Pancreas (tissue), 10 donors: Measurements from ENCODE around the gene ACP5. TPM values are rescaled to one million over a fixed set of nuclear protein-coding genes. Genes with fewer than 3 reads are reported as not detected.
A peak's percentile ranks its signal among the peaks of the same experiment; 100 is the strongest.
"Not testable (repeated sequence)": the region's sequence is repeated elsewhere in the genome, so short reads cannot be mapped to it uniquely, and the experiment has no call there.

Source experiments
- ATAC-seq, 4 donors: fragments of 200-7000 bp; cut with Tn5 transposase; one replicate each; pipeline versions ENCODE4 v1.8.0 to v1.9.1; 2020; ENCODE audit warnings: mild to moderate bottlenecking in 4 of 4, moderate library complexity in 4 of 4
- DNase-seq, 6 donors: peaks; one replicate each; pipeline ENCODE4 v3.0.0-alpha.2; 2020
- FAIRE-seq: peaks from 2 replicates; lab custom pipeline; 2012; peaks lifted over from hg19 to GRCh38; lab: Jason Lieb, UNC
- H3K27ac ChIP-seq, 4 donors: fragments of 200-600 bp; sonication (generic); 1 replicate in 3 of 4; 2 replicates in 1 of 4; pipeline versions ENCODE4 v1.5.0 to v1.8.0; 2020
- H3K27me3 ChIP-seq, 4 donors: fragments of 200-600 bp; one replicate each; pipeline ENCODE4 v1.8.0; 2021
- H3K36me3 ChIP-seq, 3 donors: fragments of 200-600 bp; sonication (generic) in 1 of 3; one replicate each; pipeline versions ENCODE4 v1.5.0 to v1.8.0; 2020 to 2021
- H3K4me1 ChIP-seq, 3 donors: fragments of 200-600 bp; one replicate each; pipeline ENCODE4 v1.8.0; 2021
- H3K4me3 ChIP-seq, 4 donors: fragments of 200-600 bp; sonication (generic) in 2 of 4; one replicate each; pipeline versions ENCODE4 v1.5.0 to v1.8.0; 2020 to 2021
- H3K9me3 ChIP-seq, 4 donors: fragments of 200-600 bp; one replicate each; pipeline ENCODE4 v1.8.0; 2021
- WGBS, 2 donors: extraction: QIAGEN DNeasy Blood & Tissue Kit; methylation state at CpG; one replicate each; pipeline ENCODE4 v1.1.7; 2013; 5-methylcytosine and 5-hydroxymethylcytosine counted together
- intact Hi-C, 3 donors: fragments of 100-400 bp; cut with DNase I; formaldehyde crosslinking; loops; one replicate each; pipeline versions ENCODE4 v1.11.1 to v1.14.2; 2022
- polyA plus RNA-seq, 2 donors: library from polyadenylated mRNA; stranded (reverse); fragments of 200-250 nt; gene quantifications; one replicate each; pipeline ENCODE4 v1.2.3, GENCODE V29; 2013
- total RNA-seq, 6 donors: library from RNA; stranded (reverse); fragmentation: NEBNext Ultra II Directional in 4 of 6; extraction: Animal tissue kit (Norgen Biotek cat#: 25700) in 4 of 6; gene quantifications; one replicate each; pipeline versions ENCODE4 v1.2.1 to v1.2.4, GENCODE V29; 2021 to 2023
- TF ChIP-seq, protein P1 (sequence below), 4 donors: fragments of 200-600 bp; sonication (generic) in 3 of 4; IDR thresholded peaks; one replicate each; pipeline versions ENCODE4 v1.5.0 to v1.8.0; 2021; ENCODE audit warnings: antibody characterized with exemption in 4 of 4
- donor health status: healthy with polysubstance abuse.
- donor health status: DM: no; HTN: no; CAD: no; lungs with moderate emphysema.
- donor health status: DM: no; HTN: no; CAD: no.
- donor health status: control.
- donor health status: control.
- donor health status: Bipolar disorder and iron deficiency.
- donor health status: DM: yes; HTN: yes; CAD: no.
- donor health status: DM: no; HTN: no; CAD: no.
- donor health status: DM: no; HTN: no; CAD: no.
- donor health status: DM: yes; HTN: yes; CAD: no.

ACP5 gene
- 10 to 100 TPM in 2 of 6 donors, 1 to 10 TPM in 4; 3.5 to 21.8 (median 7.0) TPM for total RNA-seq
- 10 to 100 TPM in 1 of 2 donors, 1 to 10 TPM in 1; 7.7 to 11.4 TPM for polyA plus RNA-seq

GRCh38 chr19:11577451-11578257 is at the start of gene ACP5:
Gene ACP5, minus strand, starts transcription at chr19:11577645. Its CDS starts 328 bp downstream, at chr19:11577317.
- intact Hi-C loops: loop anchor here in 1 of 3 donors (10.0 kb wide), 1 partner anchor 83 kb away; no protein-coding TSS in a partner anchor
- Histone ChIP-seq H3K9me3 (no peaks in the 10 kb centered on the region), H3K4me1 (peaks cover 0 to 7% (median 0%) of the 10 kb centered on the region in 3 donors), H3K4me3 (peak within 1 kb of the TSS; percentile 8 to 40 (median 28)), H3K36me3 (no peaks in the 10 kb centered on the region), H3K27me3 (no peaks in the 10 kb centered on the region), H3K27ac (peak within 1 kb of the TSS in 1 of 4 donors; percentile 65)
- WGBS, 2 donors: 79 to 87% methylated on average over 18 of the region's 18 CpGs
- DNase-seq: no peak
- peak in 2 of 4 donors; percentile 11 to 12 for ATAC-seq
- TF ChIP-seq, protein P1, sequence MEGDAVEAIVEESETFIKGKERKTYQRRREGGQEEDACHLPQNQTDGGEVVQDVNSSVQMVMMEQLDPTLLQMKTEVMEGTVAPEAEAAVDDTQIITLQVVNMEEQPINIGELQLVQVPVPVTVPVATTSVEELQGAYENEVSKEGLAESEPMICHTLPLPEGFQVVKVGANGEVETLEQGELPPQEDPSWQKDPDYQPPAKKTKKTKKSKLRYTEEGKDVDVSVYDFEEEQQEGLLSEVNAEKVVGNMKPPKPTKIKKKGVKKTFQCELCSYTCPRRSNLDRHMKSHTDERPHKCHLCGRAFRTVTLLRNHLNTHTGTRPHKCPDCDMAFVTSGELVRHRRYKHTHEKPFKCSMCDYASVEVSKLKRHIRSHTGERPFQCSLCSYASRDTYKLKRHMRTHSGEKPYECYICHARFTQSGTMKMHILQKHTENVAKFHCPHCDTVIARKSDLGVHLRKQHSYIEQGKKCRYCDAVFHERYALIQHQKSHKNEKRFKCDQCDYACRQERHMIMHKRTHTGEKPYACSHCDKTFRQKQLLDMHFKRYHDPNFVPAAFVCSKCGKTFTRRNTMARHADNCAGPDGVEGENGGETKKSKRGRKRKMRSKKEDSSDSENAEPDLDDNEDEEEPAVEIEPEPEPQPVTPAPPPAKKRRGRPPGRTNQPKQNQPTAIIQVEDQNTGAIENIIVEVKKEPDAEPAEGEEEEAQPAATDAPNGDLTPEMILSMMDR (IDR thresholded peaks at IDR 0.05): no peak
- no peak for FAIRE-seq

DNA sequence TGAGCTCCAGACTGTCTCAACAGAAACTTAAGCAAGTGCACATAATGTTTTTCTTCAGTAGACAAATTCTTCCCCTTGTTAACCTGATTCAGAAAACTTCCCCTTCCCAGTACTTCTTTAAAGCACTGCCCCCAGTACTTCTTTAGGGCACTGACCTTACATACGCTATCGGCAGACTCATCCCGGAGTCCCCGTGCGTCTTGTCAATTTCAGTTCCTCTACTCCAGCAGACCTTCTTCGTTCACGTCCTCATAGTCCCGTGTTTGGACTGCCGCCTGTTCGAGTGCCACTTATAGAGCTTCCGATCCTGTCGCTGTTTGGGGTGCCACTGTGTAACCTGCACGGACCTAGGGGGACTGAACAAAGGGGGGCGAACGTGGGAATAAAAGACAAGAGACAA is 48.8 kb upstream of the ACP5 start:
- H3K27ac ChIP-seq: no peak overlapping the region
- no peak overlapping the region for H3K4me3 ChIP-seq
- intact Hi-C loops: no loop called here
- 82 to 85% methylated on average over 15 of the region's 15 CpGs for WGBS, 2 donors
- no peaks in the 10 kb centered on the region for H3K9me3 ChIP-seq
- H3K36me3 ChIP-seq: no peaks in the 10 kb centered on the region
- peaks cover 5 to 12% (median 9%) of the 10 kb centered on the region in 3 donors for H3K4me1 ChIP-seq
- ATAC-seq (peak in 1 of 4 donors; percentile 4), FAIRE-seq (no peak), DNase-seq (no peak)
- H3K27me3 ChIP-seq: no peaks in the 10 kb centered on the region
- TF ChIP-seq, protein P1 (IDR thresholded peaks at IDR 0.05): no peak

GRCh38 chr19:11624069-11624463 is 46.6 kb upstream of the ACP5 start:
- peak overlapping the region in 2 of 4 donors; percentile 13 to 28 for H3K27ac ChIP-seq

GRCh38 chr19:11622401-11622800 is 45.0 kb upstream of the ACP5 start:
- Histone ChIP-seq H3K4me1 (peaks cover 5 to 12% (median 9%) of the 10 kb centered on the region in 3 donors), H3K36me3 (peaks cover 0 to 21% (median 7%) of the 10 kb centered on the region in 3 donors)
- ATAC-seq, H3K27ac ChIP-seq, H3K27me3 ChIP-seq, intact Hi-C loops, H3K9me3 ChIP-seq, DNase-seq, H3K4me3 ChIP-seq, FAIRE-seq: not testable (repeated sequence)
- 55 to 62% methylated on average over 3 of the region's 3 CpGs for WGBS, 2 donors

More at GRCh38 chr19:11624069-11624463, 46.6 kb upstream of the ACP5 start:
- Histone ChIP-seq H3K9me3 (no peaks in the 10 kb centered on the region), H3K4me1 (peaks cover 5 to 12% (median 9%) of the 10 kb centered on the region in 3 donors), H3K27me3 (no peaks in the 10 kb centered on the region), H3K36me3 (peaks cover 0 to 17% (median 0%) of the 10 kb centered on the region in 3 donors), H3K4me3 (peak overlapping the region in 2 of 4 donors; percentile 33 to 47)
- ATAC-seq (peak; percentile 46 to 70 (median 54)), DNase-seq (no peak), FAIRE-seq (peak; percentile 57)
- TF ChIP-seq, protein P1 (IDR thresholded peaks at IDR 0.05): no peak
- 17 to 18% methylated on average over 4 of the region's 4 CpGs for WGBS, 2 donors
- intact Hi-C loops: no loop called here

DNA sequence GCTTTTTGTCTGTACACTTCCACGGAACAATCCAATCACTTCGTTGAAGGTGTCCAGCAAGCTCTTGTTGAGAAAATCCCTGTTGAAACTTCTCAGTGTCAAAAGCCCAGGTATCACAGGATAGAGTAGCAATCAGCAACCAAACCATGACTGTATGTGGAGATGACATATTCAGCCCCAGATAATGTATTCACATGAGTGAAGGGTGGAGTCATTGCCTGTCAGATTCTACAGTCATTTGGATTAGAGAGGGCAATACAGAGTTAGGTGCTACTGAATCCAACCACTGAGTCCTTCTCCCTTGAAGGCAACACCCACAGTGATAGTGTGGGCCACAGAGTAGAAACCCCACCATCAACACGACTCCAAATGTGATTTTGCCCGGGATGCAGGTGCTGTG is 43.1 kb upstream of the ACP5 start:
- DNase-seq: no peak
- no peaks in the 10 kb centered on the region for H3K27me3 ChIP-seq
- H3K9me3 ChIP-seq: no peaks in the 10 kb centered on the region
- FAIRE-seq: no peak
- 70 to 72% methylated on average over 4 of the region's 4 CpGs for WGBS, 2 donors
- peaks cover 0 to 40% (median 22%) of the 10 kb centered on the region in 3 donors for H3K36me3 ChIP-seq
- TF ChIP-seq, protein P1 (IDR thresholded peaks at IDR 0.05): no peak
- H3K27ac ChIP-seq: no peak overlapping the region
- intact Hi-C loops: no loop called here
- peaks cover 5 to 12% (median 9%) of the 10 kb centered on the region in 3 donors for H3K4me1 ChIP-seq
- no peak for ATAC-seq
- H3K4me3 ChIP-seq: no peak overlapping the region
